Activated naive CD8-positive, alpha-beta T cell treated with anti-CD3 and anti-CD28 coated beads, Interleukin-2, amount 10 ng/mL, durations not matched to agents 7 days and 5 days (primary cell): ENCODE data around the gene FAM78A. TPM values are rescaled to one million over a fixed set of nuclear protein-coding genes. Genes with fewer than 3 reads are reported as not detected.

Source experiments
- ATAC-seq: fragments of 150-1000 bp; cut with Tn5 transposase; one replicate; pipeline ENCODE4 v1.10.0; 2021; ENCODE audit warnings: low read depth, moderate library complexity
- POLR2A ChIA-PET: fragments of 350-600 bp; sonication (Branson Sonifier 250); formaldehyde crosslinking; loops from one replicate; lab custom pipeline; 2021; ENCODE audit warnings: antibody characterized with exemption; lab: Charles Lee
- DNase-seq: peaks from one replicate; pipeline ENCODE4 v3.0.0; 2021
- H3K27ac Mint-ChIP-seq: one replicate; pipeline ENCODE4 v1.8.0; 2022; ENCODE audit warnings: mild to moderate bottlenecking, mixed read lengths
- H3K27me3 Mint-ChIP-seq: one replicate; pipeline ENCODE4 v1.8.0; 2022; ENCODE audit warnings: mild to moderate bottlenecking, moderate library complexity, mixed read lengths
- H3K36me3 Mint-ChIP-seq: one replicate; pipeline ENCODE4 v1.8.0; 2021; ENCODE audit warnings: mild to moderate bottlenecking, mixed read lengths
- H3K4me1 Mint-ChIP-seq: one replicate; pipeline ENCODE4 v1.8.0; 2021; ENCODE audit warnings: mixed read lengths
- H3K4me3 Mint-ChIP-seq: one replicate; pipeline ENCODE4 v1.8.0; 2022; ENCODE audit warnings: mild to moderate bottlenecking, moderate library complexity, mixed read lengths
- H3K9me3 Mint-ChIP-seq: one replicate; pipeline ENCODE4 v1.8.0; 2021; ENCODE audit warnings: mixed read lengths
- total RNA-seq, 2 experiments: library from RNA; stranded (reverse); gene quantifications; one replicate each; pipeline ENCODE4 v1.2.3, GENCODE V29; 2021

Gene FAM78A
- total RNA-seq: 100 to 1,000 TPM; 102 to 104 TPM

GRCh38 chr9:131276094-131276888 is at the start of gene FAM78A:
FAM78A (minus strand) TSS chr9:131276510; CDS start chr9:131276179, 331 bp downstream.
- Mint-ChIP-seq H3K4me1 (peaks cover 28% of the 10 kb centered on the region), H3K9me3 (no peaks in the 10 kb centered on the region), H3K4me3 (peak within 1 kb of the TSS; percentile 100), H3K27me3 (peaks cover 9% of the 10 kb centered on the region), H3K27ac (peak within 1 kb of the TSS; percentile 99), H3K36me3 (peaks cover 45% of the 10 kb centered on the region)
- POLR2A ChIA-PET: interaction anchor here (0.9 to 14.7 kb wide), 4 partner anchors 9 to 39 kb away, joined by 6 to 594 read pairs (median 66); no protein-coding TSS in a partner anchor
- no peak for ATAC-seq
- DNase-seq: peak; percentile 73

GRCh38 chr9:131324736-131325679 is 48.7 kb upstream of the FAM78A start:
- peaks cover 6% of the 10 kb centered on the region for H3K27me3 Mint-ChIP-seq
- no peak overlapping the region for H3K4me3 Mint-ChIP-seq
- POLR2A ChIA-PET: interaction anchor here (0.7 kb wide), 1 partner anchor 153 kb away, joined by 4 read pairs; no protein-coding TSS in a partner anchor
- ATAC-seq (no peak), DNase-seq (no peak)
- no peaks in the 10 kb centered on the region for H3K4me1 Mint-ChIP-seq
- H3K27ac Mint-ChIP-seq: peak overlapping the region; percentile 38
- no peaks in the 10 kb centered on the region for H3K9me3 Mint-ChIP-seq
- no peaks in the 10 kb centered on the region for H3K36me3 Mint-ChIP-seq

- H3K36me3 Mint-ChIP-seq: no peaks in the 10 kb centered on the region
- no peaks in the 10 kb centered on the region for H3K27me3 Mint-ChIP-seq
- H3K9me3 Mint-ChIP-seq: no peaks in the 10 kb centered on the region
- no peak for ATAC-seq
- DNase-seq: no peak
- POLR2A ChIA-PET: no interaction called here
- H3K4me1 Mint-ChIP-seq: no peaks in the 10 kb centered on the region
- H3K4me3 Mint-ChIP-seq: no peak overlapping the region
- no peak overlapping the region for H3K27ac Mint-ChIP-seq
Observed at GRCh38 chr9:131323629-131324028, 47.3 kb upstream of the FAM78A start.

GRCh38 chr9:131320031-131320685 is 43.8 kb upstream of the FAM78A start:
- Mint-ChIP-seq H3K27ac (no peak overlapping the region), H3K9me3 (no peaks in the 10 kb centered on the region), H3K4me3 (no peak overlapping the region), H3K4me1 (no peaks in the 10 kb centered on the region), H3K27me3 (peaks cover 2% of the 10 kb centered on the region), H3K36me3 (no peaks in the 10 kb centered on the region)
- DNase-seq: no peak
- ATAC-seq: no peak
- POLR2A ChIA-PET: interaction anchor here (0.7 kb wide), 1 partner anchor 140 kb away, joined by 3 read pairs; no protein-coding TSS in a partner anchor

GRCh38 chr9:131319486-131319885 is 43.2 kb upstream of the FAM78A start:
- no peak for ATAC-seq
- POLR2A ChIA-PET: interaction anchor here (0.7 kb wide), 1 partner anchor 139 kb away, joined by 3 read pairs; no protein-coding TSS in a partner anchor
- H3K4me3 Mint-ChIP-seq: no peak overlapping the region
- no peak overlapping the region for H3K27ac Mint-ChIP-seq
- H3K27me3 Mint-ChIP-seq: peaks cover 2% of the 10 kb centered on the region
- no peaks in the 10 kb centered on the region for H3K9me3 Mint-ChIP-seq
- no peaks in the 10 kb centered on the region for H3K36me3 Mint-ChIP-seq
- no peak for DNase-seq
- H3K4me1 Mint-ChIP-seq: no peaks in the 10 kb centered on the region

GRCh38 chr9:131318231-131319085 is 42.1 kb upstream of the FAM78A start:
- ATAC-seq: no peak
- H3K4me1 Mint-ChIP-seq: no peaks in the 10 kb centered on the region
- no peak overlapping the region for H3K4me3 Mint-ChIP-seq
- H3K27me3 Mint-ChIP-seq: peaks cover 2% of the 10 kb centered on the region
- no peak for DNase-seq
- no peak overlapping the region for H3K27ac Mint-ChIP-seq
- POLR2A ChIA-PET: no interaction called here
- no peaks in the 10 kb centered on the region for H3K9me3 Mint-ChIP-seq
- H3K36me3 Mint-ChIP-seq: no peaks in the 10 kb centered on the region

- Mint-ChIP-seq H3K36me3 (no peaks in the 10 kb centered on the region), H3K4me1 (peaks cover 11% of the 10 kb centered on the region), H3K27me3 (peaks cover 2% of the 10 kb centered on the region), H3K4me3 (no peak overlapping the region), H3K9me3 (no peaks in the 10 kb centered on the region), H3K27ac (no peak overlapping the region)
- no peak for ATAC-seq
- DNase-seq: no peak
- POLR2A ChIA-PET: interaction anchor here (0.6 kb wide), 1 partner anchor 40 kb away, joined by 3 read pairs; no protein-coding TSS in a partner anchor
Observed at GRCh38 chr9:131312822-131313770, 36.8 kb upstream of the FAM78A start.

GRCh38 chr9:131312246-131312645 is 35.9 kb upstream of the FAM78A start:
- Mint-ChIP-seq H3K9me3 (no peaks in the 10 kb centered on the region), H3K4me3 (no peak overlapping the region), H3K4me1 (peaks cover 11% of the 10 kb centered on the region), H3K27ac (no peak overlapping the region), H3K36me3 (no peaks in the 10 kb centered on the region), H3K27me3 (peaks cover 2% of the 10 kb centered on the region)
- ATAC-seq (no peak), DNase-seq (no peak)
- POLR2A ChIA-PET: interaction anchor here (0.6 to 1.7 kb wide), 2 partner anchors 38 to 39 kb away, joined by 3 to 6 read pairs; no protein-coding TSS in a partner anchor

GRCh38 chr9:131310833-131311554 is 34.7 kb upstream of the FAM78A start:
- Mint-ChIP-seq H3K36me3 (no peaks in the 10 kb centered on the region), H3K9me3 (no peaks in the 10 kb centered on the region), H3K27me3 (peaks cover 4% of the 10 kb centered on the region), H3K4me3 (peak overlapping the region; percentile 46), H3K4me1 (peaks cover 11% of the 10 kb centered on the region), H3K27ac (peak overlapping the region; percentile 63)
- POLR2A ChIA-PET: interaction anchor here (0.8 to 2.4 kb wide), 4 partner anchors 32 to 55 kb away, joined by 6 to 8 read pairs (median 6); partner anchors contain the start of gene FAM78A
- peak; percentile 73 for DNase-seq
- ATAC-seq: peak; percentile 98

- no peaks in the 10 kb centered on the region for H3K9me3 Mint-ChIP-seq
- H3K4me1 Mint-ChIP-seq: peaks cover 11% of the 10 kb centered on the region
- DNase-seq: no peak
- POLR2A ChIA-PET: interaction anchor here (0.8 to 2.4 kb wide), 3 partner anchors 31 to 54 kb away, joined by 6 to 8 read pairs (median 6); partner anchors contain the start of gene FAM78A
- H3K27ac Mint-ChIP-seq: peak overlapping the region; percentile 54
- no peak overlapping the region for H3K4me3 Mint-ChIP-seq
- ATAC-seq: no peak
- peaks cover 4% of the 10 kb centered on the region for H3K27me3 Mint-ChIP-seq
- H3K36me3 Mint-ChIP-seq: no peaks in the 10 kb centered on the region
Observed at GRCh38 chr9:131309530-131310276, 33.4 kb upstream of the FAM78A start.
